Neural cell (in vitro differentiated cells): ENCODE results near the gene THRB. TPM values are rescaled to one million over a fixed set of nuclear protein-coding genes. Genes with fewer than 3 reads are reported as not detected.

Source experiments
- H2AFZ ChIP-seq: fragments of 200-600, 300-800 bp; sonication (generic), shearing (Covaris generic); 2 replicates; pipeline ENCODE4 v1.6.0; 2014; ENCODE audit warnings: low read depth, mild to moderate bottlenecking, antibody characterized with exemption, low read length, moderate library complexity
- H3F3A ChIP-seq: fragments of 200-600 bp; shearing (Covaris generic); 2 replicates; pipeline ENCODE4 v1.6.1; 2016; ENCODE audit warnings: mild to moderate bottlenecking, moderate library complexity, mixed read lengths, antibody characterized with exemption, low read length; ENCODE audit not compliant: insufficient read depth, poor library complexity, severe bottlenecking
- H3K27ac ChIP-seq: fragments of 200-600, 300-800 bp; sonication (generic), shearing (Covaris generic); 2 replicates; pipeline ENCODE4 v1.5.1; 2014; ENCODE audit warnings: mild to moderate bottlenecking, low read length, moderate library complexity
- H3K27me3 ChIP-seq: fragments of 300-800, 200-600 bp; sonication (generic), shearing (Covaris generic); 2 replicates; pipeline ENCODE4 v1.6.0; 2014; ENCODE audit warnings: mild to moderate bottlenecking, low read depth, low read length, moderate library complexity; ENCODE audit not compliant: insufficient read depth
- H3K36me3 ChIP-seq: fragments of 300-800, 200-600 bp; sonication (generic), shearing (Covaris generic); 2 replicates; pipeline ENCODE4 v1.5.1; 2014; ENCODE audit warnings: mild to moderate bottlenecking, antibody characterized with exemption, low read length, moderate library complexity; ENCODE audit not compliant: insufficient read depth
- H3K4me2 ChIP-seq: fragments of 300-800, 200-600 bp; sonication (generic), shearing (Covaris generic); 2 replicates; pipeline ENCODE4 v1.6.0; 2014; ENCODE audit warnings: mild to moderate bottlenecking, low read length
- H3K4me3 ChIP-seq: fragments of 300-800, 200-600 bp; sonication (generic), shearing (Covaris generic); 2 replicates; pipeline ENCODE4 v1.5.1; 2014; ENCODE audit warnings: mild to moderate bottlenecking, low read length, moderate library complexity
- H3K79me2 ChIP-seq: fragments of 200-600 bp; shearing (Covaris generic); replicated peaks from 2 replicates; pipeline ENCODE4 v1.6.0; 2014; ENCODE audit warnings: mild to moderate bottlenecking, low read length, moderate library complexity; ENCODE audit not compliant: insufficient read depth
- H3K9ac ChIP-seq: fragments of 300-800, 200-600 bp; sonication (generic), shearing (Covaris generic); 2 replicates; pipeline ENCODE4 v1.6.1; 2016; ENCODE audit warnings: mild to moderate bottlenecking, low read length, mixed read lengths
- H3K9me2 ChIP-seq: fragments of 200-600 bp; shearing (Covaris generic); 2 replicates; pipeline ENCODE4 v1.6.1; 2016; ENCODE audit warnings: mild to moderate bottlenecking, low read length, mixed read lengths; ENCODE audit not compliant: insufficient read depth
- H3K9me3 ChIP-seq: fragments of 200-600, 300-800 bp; sonication (generic), shearing (Covaris generic); 2 replicates; pipeline ENCODE4 v1.6.1; 2016; ENCODE audit warnings: mild to moderate bottlenecking, mixed run types, low read length, moderate library complexity, mixed read lengths
- H4K20me1 ChIP-seq: fragments of 200-600 bp; shearing (Covaris generic); 2 replicates; pipeline ENCODE4 v1.6.1; 2016; ENCODE audit warnings: mild to moderate bottlenecking, mixed run types; ENCODE audit not compliant: insufficient read depth
- CTCF ChIP-seq: fragments of 450-650 bp; IDR thresholded peaks from 2 replicates; pipeline ENCODE4 v1.5.1; 2014; ENCODE audit warnings: antibody characterized with exemption, mild to moderate bottlenecking, moderate library complexity; ENCODE audit not compliant: poor library complexity, severe bottlenecking
- EP300 ChIP-seq: fragments of 450-650 bp; conservative IDR thresholded peaks from 2 replicates; pipeline ENCODE4 v1.6.1; 2014; ENCODE audit warnings: antibody characterized with exemption, mild to moderate bottlenecking, moderate library complexity; ENCODE audit not compliant: poor library complexity, severe bottlenecking
- EZH2 ChIP-seq: fragments of 200-600, 300-800 bp; shearing (Covaris generic), sonication (generic); IDR thresholded peaks from 2 replicates; pipeline ENCODE4 v1.6.1; 2014; ENCODE audit warnings: antibody characterized with exemption, low read length, borderline replicate concordance, mild to moderate bottlenecking; ENCODE audit not compliant: insufficient read depth, poor library complexity, severe bottlenecking
- MXI1 ChIP-seq: fragments of 450-650 bp; conservative IDR thresholded peaks from 2 replicates; pipeline ENCODE4 v1.6.1; 2014; ENCODE audit warnings: antibody characterized with exemption, mild to moderate bottlenecking; ENCODE audit not compliant: poor library complexity, severe bottlenecking
- POLR2AphosphoS5 ChIP-seq: IDR thresholded peaks from 2 replicates; pipeline ENCODE4 v1.6.1; 2012
- RAD21 ChIP-seq: fragments of 450-650 bp; conservative IDR thresholded peaks from 2 replicates; pipeline ENCODE4 v1.6.1; 2014; ENCODE audit warnings: antibody characterized with exemption, mild to moderate bottlenecking, moderate library complexity
- SMC3 ChIP-seq: fragments of 450-650 bp; conservative IDR thresholded peaks from 2 replicates; pipeline ENCODE4 v1.6.1; 2014; ENCODE audit warnings: antibody characterized with exemption, mild to moderate bottlenecking, moderate library complexity; ENCODE audit not compliant: poor library complexity
- TAF1 ChIP-seq: IDR thresholded peaks from 2 replicates; pipeline ENCODE4 v1.6.1; 2012; ENCODE audit warnings: low read depth
- polyA plus RNA-seq: library from polyadenylated mRNA; depleted of rRNA; stranded (reverse); fragments of >200 nt; gene quantifications from 2 replicates; pipeline ENCODE4 v1.2.3, GENCODE V29; 2014
- TF ChIP-seq, protein P1 (sequence below): IDR thresholded peaks from 2 replicates; pipeline ENCODE4 v1.6.1; 2012; ENCODE audit warnings: borderline replicate concordance

Gene THRB
- polyA plus RNA-seq, 1 donor from 2014 or later = 1.7 TPM

- Histone ChIP-seq H3K9me3 (no peaks in the 10 kb centered on the region), H3F3A (no peaks in the 10 kb centered on the region), H2AFZ (no peak overlapping the region), H3K36me3 (no peaks in the 10 kb centered on the region), H3K79me2 (no peaks in the 10 kb centered on the region), H3K4me3 (no peak overlapping the region), H3K9ac (no peak overlapping the region), H3K27me3 (no peaks in the 10 kb centered on the region), H4K20me1 (no peaks in the 10 kb centered on the region), H3K9me2 (no peaks in the 10 kb centered on the region), H3K4me2 (no peak overlapping the region), H3K27ac (no peak overlapping the region)
- TF ChIP-seq SMC3 (no peak), RAD21 (no peak), MXI1 (no peak), EZH2 (no peak), CTCF (no peak), EP300 (no peak), POLR2AphosphoS5 (no peak), TAF1 (no peak)
- TF ChIP-seq, protein P1, sequence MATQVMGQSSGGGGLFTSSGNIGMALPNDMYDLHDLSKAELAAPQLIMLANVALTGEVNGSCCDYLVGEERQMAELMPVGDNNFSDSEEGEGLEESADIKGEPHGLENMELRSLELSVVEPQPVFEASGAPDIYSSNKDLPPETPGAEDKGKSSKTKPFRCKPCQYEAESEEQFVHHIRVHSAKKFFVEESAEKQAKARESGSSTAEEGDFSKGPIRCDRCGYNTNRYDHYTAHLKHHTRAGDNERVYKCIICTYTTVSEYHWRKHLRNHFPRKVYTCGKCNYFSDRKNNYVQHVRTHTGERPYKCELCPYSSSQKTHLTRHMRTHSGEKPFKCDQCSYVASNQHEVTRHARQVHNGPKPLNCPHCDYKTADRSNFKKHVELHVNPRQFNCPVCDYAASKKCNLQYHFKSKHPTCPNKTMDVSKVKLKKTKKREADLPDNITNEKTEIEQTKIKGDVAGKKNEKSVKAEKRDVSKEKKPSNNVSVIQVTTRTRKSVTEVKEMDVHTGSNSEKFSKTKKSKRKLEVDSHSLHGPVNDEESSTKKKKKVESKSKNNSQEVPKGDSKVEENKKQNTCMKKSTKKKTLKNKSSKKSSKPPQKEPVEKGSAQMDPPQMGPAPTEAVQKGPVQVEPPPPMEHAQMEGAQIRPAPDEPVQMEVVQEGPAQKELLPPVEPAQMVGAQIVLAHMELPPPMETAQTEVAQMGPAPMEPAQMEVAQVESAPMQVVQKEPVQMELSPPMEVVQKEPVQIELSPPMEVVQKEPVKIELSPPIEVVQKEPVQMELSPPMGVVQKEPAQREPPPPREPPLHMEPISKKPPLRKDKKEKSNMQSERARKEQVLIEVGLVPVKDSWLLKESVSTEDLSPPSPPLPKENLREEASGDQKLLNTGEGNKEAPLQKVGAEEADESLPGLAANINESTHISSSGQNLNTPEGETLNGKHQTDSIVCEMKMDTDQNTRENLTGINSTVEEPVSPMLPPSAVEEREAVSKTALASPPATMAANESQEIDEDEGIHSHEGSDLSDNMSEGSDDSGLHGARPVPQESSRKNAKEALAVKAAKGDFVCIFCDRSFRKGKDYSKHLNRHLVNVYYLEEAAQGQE = no peak
These were observed 24.4 kb downstream of the THRB start for GRCh38 chr3:24470277-24470676.

GRCh38 chr3:24464389-24464788 is 30.3 kb downstream of the THRB start:
- Histone ChIP-seq H3K9ac (no peak overlapping the region), H3K27ac (no peak overlapping the region), H3F3A (no peaks in the 10 kb centered on the region), H3K27me3 (no peaks in the 10 kb centered on the region), H4K20me1 (no peaks in the 10 kb centered on the region), H2AFZ (no peak overlapping the region), H3K4me3 (no peak overlapping the region), H3K9me3 (no peaks in the 10 kb centered on the region), H3K9me2 (no peaks in the 10 kb centered on the region), H3K36me3 (no peaks in the 10 kb centered on the region), H3K79me2 (no peaks in the 10 kb centered on the region), H3K4me2 (no peak overlapping the region)
- TF ChIP-seq TAF1 (no peak), MXI1 (no peak)

DNA sequence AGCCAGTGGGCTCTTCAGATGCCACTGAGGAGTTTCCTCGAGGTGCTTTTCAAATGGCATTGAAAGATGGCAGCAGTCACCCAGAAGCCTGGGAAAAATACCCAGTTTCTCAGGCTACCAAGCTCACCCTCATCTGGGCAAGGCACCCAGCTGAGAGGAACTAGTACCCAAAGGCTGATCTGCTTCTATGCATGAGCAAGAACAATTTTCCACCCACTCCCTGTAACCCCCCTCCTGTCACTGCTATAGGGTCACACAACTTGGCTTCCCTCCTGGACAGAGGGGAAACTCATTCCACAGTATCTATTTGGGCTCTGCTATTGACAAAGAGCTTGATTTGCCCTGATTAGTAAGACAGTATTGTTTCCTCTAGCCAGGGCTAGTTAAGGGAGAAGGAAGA is 31.9 kb downstream of the THRB start:
- Histone ChIP-seq H2AFZ (no peak overlapping the region), H3F3A (no peaks in the 10 kb centered on the region), H3K79me2 (no peaks in the 10 kb centered on the region), H3K9ac (no peak overlapping the region), H3K4me2 (no peak overlapping the region), H3K9me2 (no peaks in the 10 kb centered on the region), H3K27ac (no peak overlapping the region), H3K27me3 (no peaks in the 10 kb centered on the region), H3K9me3 (no peaks in the 10 kb centered on the region), H3K36me3 (no peaks in the 10 kb centered on the region), H3K4me3 (no peak overlapping the region), H4K20me1 (no peaks in the 10 kb centered on the region)
- TF ChIP-seq SMC3 (no peak), POLR2AphosphoS5 (no peak), EZH2 (no peak), MXI1 (no peak)
- TF ChIP-seq, protein P1 = no peak
